Measurements from ENCODE around the gene IKZF2.

IKZF2 gene

DNA sequence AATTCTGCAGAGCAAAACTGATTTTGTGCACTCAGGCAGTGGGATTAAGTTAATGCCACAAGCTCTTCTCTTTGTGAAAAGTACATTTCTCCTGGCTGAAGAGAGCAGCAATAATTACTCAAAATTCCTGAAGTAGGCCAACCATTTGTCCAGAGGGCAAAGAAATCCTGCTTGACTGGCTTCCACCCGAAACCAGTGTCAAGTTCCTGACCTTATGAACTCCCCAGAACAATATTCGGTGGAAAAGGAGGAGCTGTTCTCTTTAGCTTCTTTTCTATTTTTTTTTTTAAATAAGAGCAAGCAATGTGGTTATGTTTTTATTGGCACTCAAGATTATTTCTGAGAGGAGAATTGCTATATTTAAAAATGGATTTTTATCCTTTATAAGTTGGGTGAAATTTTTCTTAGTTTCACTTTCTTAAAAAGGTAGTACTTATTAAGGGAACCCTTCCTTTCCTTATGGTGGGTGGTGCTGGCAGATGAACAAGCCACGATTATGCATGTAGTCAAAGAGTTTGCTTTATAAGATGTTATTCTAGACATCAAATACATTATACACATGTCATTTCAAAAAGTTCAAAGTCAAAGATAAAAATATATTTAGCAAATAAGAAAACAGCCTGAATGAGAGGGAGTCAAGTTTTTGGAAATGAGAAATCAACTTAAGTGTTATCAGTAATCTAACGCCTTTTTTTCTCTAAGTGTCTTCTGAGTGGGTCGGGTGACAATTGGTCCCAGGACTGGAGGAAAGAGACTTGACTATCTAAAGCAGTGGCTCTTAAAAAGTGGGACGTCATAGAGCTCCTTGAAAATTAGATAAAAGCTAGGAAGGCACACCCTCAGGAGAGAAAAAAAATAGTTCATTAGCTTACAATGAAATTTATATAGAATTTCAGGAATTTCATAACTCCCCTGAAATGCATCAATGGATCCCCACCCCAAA, 194.5 kb downstream of the IKZF2 start:
- TF ChIP-seq CTCF (conservative IDR thresholded peaks at IDR 0.05; ENCODE audit: low read length) = no peak
- DNase-seq (ENCODE audit: low read depth) = no peak
- H3K4me3 ChIP-seq (ENCODE audit: low read length) = no peak overlapping the region

GRCh38 chr2:212953170-212953920, 198.1 kb downstream of the IKZF2 start:
- TF ChIP-seq CTCF (conservative IDR thresholded peaks at IDR 0.05; ENCODE audit: low read length) = no peak
- H3K4me3 ChIP-seq (ENCODE audit: low read length) = no peak overlapping the region
- DNase-seq (ENCODE audit: low read depth) = no peak

- no peak for TF ChIP-seq CTCF (conservative IDR thresholded peaks at IDR 0.05; ENCODE audit: low read length)
- no peak overlapping the region for H3K4me3 ChIP-seq (ENCODE audit: low read length)
- no peak for DNase-seq (ENCODE audit: low read depth)
These were observed 201.6 kb downstream of the IKZF2 start for GRCh38 chr2:212949786-212950185.

Data from AG10803 (cell line).